ENCODE results near the gene NOP9.
"Not testable (repeated sequence)": the region's sequence is repeated elsewhere in the genome, so short reads cannot be mapped to it uniquely, and the experiment has no call there.

NOP9 gene

GRCh38 chr14:24310646-24311604 lies 11.3 kb downstream of the NOP9 start, which contains the start of gene LTB4R:
TSS of gene LTB4R (plus strand) at chr14:24311502. CDS start at chr14:24315652, 4,150 bp downstream.
- DNase-seq, result no peak

- no peak for DNase-seq
Measured at GRCh38 chr14:24311837-24312615, 12.4 kb downstream of the NOP9 start.

- DNase-seq, result no peak
Measured at GRCh38 chr14:24312736-24313507, 13.3 kb downstream of the NOP9 start.

- no peak for DNase-seq
Measured at GRCh38 chr14:24313913-24314312, 14.3 kb downstream of the NOP9 start.

- DNase-seq, result no peak
Measured at GRCh38 chr14:24314377-24315193, 14.9 kb downstream of the NOP9 start.

- no peak for DNase-seq
Measured at GRCh38 chr14:24315243-24315806, 15.7 kb downstream of the NOP9 start.

GRCh38 chr14:24315807-24316596 lies 16.4 kb downstream of the NOP9 start:
- DNase-seq, result no peak

- no peak for DNase-seq
Measured at GRCh38 chr14:24316597-24316950, 16.9 kb downstream of the NOP9 start.

GRCh38 chr14:24317141-24317928 lies 17.7 kb downstream of the NOP9 start:
- no peak for DNase-seq

- DNase-seq, result no peak
Measured at GRCh38 chr14:24321212-24321975, 21.7 kb downstream of the NOP9 start.

GRCh38 chr14:24322672-24323071 lies 23.0 kb downstream of the NOP9 start:
- DNase-seq, result no peak

GRCh38 chr14:24323341-24323740 lies 23.7 kb downstream of the NOP9 start:
- DNase-seq, result no peak

GRCh38 chr14:24324024-24324423 lies 24.4 kb downstream of the NOP9 start:
- DNase-seq, result no peak

- DNase-seq, result no peak
Measured at GRCh38 chr14:24325041-24325530, 25.4 kb downstream of the NOP9 start.

- DNase-seq, result no peak
Measured at GRCh38 chr14:24325963-24326362, 26.3 kb downstream of the NOP9 start.

GRCh38 chr14:24327303-24327702 lies 27.7 kb downstream of the NOP9 start:
- no peak for DNase-seq

GRCh38 chr14:24327914-24328313 lies 28.3 kb downstream of the NOP9 start:
- not testable (repeated sequence) for DNase-seq

- DNase-seq, result no peak
Measured at GRCh38 chr14:24329073-24329663, 29.5 kb downstream of the NOP9 start.

GRCh38 chr14:24329736-24330135 lies 30.1 kb downstream of the NOP9 start:
- DNase-seq, result no peak
